Colon (tissue), 2 donors: ENCODE data around the gene GCSH.
A peak's percentile ranks its signal among the peaks of the same experiment; 100 is the strongest.
"Not testable (repeated sequence)": the region's sequence is repeated elsewhere in the genome, so short reads cannot be mapped to it uniquely, and the experiment has no call there.

Source experiments
- FAIRE-seq: peaks from 2 replicates; lab custom pipeline; 2012; peaks lifted over from hg19 to GRCh38; lab: Jason Lieb, UNC
- donor health status: control.
- donor health status: control.

GCSH gene

DNA sequence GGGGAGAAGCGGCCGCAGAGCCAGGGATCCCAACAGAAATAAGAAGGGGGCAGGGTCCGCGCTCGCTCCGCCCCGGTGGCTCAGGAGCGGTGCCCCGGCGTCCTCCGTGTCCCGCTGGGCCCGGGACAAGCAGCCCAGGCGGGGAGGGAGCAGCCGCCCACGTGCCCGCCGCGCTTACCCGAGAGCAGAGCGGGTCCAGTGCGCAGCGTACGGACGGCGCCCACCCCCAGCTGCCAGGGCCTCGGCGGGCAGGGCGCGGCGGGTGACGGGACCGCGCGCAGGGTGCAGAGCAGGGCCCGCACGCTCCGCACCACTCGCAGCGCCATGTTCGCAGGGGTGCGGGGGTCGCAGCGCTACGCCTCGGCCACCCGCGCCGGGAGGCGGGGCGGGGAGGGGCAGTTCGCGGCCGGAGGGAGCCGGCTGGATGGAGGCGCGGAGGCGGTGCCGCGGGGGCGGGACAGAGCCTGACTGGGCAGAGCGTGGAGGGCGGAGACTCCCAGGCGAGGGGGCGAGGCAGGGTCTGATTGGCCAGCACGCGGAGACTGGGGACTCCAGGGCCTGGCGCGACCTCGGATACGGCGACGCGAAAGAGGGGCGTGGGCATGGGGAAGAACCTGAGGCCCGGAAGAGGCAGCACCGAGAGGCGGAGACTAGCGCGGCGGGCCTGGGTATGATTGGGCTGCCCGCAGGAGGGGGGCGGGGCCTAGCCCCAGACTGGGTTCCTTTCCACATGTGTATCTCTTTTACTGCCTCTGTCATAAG lies at the start of gene GCSH:
Gene GCSH, minus strand, starts transcription at position 443 of the 762 bp plus-strand sequence. Its CDS starts 117 bp downstream, at position 326.
- FAIRE-seq = peak; percentile 31

DNA sequence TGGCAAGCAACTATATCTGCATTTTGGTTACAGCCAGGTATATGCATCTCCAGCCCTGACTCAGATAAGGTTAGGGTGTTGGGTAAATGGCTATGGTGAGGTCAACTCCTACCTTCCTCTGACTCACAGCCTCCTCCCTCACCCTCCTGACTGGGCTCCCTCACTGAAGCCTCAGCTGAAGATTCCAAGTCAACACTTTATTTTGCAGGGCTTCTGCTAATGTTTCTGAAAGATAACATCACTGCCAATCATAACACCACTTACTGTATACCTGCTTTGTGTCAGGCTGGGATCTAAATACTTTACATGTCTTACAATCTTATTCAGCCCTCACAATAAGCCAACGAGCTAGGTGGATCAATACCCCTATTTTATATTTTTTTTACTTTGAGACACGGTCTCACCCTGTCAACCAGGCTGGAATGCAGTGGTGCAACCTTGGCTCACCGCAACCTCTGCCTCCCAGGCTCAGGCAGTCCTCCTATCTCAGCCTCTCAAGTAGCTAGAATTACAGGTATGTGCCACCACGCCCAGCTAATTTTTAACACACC lies 47.8 kb upstream of the GCSH start:
- FAIRE-seq = no peak

DNA sequence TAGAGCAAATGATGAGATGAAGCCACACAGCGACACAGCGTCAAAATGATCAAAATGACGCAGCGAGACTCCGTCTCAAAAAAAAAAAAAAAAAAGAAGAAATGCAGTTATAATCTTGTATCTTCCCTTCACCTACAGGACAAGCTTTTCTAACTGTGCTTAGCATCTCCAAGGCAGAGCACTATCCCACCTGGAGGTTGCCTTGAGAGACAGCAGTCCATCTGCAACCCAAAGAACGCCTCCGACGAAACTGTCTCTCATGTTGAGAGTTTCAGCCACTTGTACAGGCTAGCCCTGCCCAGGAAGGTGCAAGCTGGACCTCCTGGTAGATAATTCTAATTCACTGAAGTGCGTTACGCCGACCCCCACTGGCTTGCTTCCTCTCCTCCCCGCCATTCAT lies 46.7 kb upstream of the GCSH start:
- no peak for FAIRE-seq

DNA sequence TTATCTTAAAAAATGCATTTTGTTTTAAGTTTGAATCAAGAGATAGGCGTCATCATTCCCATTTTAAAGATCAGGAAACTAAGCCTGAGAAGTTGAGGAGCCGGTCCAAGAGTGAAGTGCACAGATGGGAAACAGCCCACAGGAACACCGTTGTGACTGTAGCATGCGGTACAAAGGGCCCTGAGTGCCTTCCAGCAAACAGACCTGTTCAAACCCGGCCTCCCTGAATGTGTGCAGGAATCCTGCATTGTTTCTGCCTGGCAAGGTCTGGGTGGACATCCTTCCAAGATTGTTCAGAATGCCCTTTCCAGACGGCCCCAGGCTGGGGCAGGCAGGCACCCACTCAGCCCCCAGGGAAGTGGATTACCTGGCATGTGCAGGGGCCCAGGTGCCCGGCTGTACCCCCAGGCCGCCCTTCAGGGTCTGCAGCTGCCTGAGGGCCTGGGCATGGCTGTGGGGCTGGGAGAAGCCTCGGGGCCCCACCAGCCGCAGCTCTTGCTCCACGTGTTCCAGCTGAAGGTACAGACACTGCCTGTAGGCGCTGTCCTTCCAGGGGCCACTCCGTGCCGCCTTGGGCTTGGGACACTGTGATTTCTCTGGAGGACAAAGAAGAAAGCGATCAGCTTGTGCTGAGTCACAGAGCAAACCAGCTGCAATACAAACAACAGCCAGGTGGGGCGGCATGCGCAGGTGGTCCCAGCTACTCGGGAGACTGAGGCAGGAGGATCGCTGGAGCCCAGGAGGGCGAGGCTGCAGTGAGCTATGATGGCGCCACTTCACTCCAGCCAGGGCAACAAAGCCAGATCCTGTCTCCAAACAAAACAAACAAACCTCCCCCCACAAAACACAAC lies 45.0 kb upstream of the GCSH start:
- FAIRE-seq = no peak

DNA sequence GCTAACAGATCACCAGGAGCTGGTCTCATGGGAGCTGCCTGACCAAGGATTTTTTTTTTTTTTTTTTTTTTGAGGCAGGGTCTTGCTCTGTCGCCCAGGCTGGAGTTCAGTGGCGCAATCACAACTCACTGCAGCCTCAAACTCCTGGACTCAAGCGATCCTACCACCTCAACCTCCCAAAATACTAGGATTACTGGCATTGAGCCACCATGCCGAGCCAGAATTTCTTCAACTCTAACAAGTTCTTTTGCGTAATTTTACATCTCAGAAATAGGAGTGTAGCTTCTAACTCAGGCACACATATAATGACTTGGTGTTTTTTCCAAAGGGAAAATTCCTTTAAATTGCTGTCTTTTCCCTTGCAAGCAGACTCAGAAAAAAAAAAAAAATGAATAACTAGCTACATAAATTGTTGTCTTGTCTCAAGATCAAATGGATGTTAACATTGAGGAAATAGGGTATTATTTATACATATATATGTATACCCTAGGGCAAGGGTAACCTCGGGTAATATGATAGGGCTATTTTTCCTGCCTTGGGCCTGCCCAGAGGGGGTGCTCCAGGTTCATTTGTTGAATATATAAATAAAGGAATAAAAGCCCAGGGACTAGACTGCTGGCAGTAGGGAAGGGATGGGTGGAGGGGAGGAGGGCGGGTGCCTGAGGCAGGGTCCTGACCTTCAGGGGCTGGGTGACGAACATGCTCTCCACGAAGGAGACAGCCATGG lies 42.8 kb upstream of the GCSH start:
- no peak for FAIRE-seq

DNA sequence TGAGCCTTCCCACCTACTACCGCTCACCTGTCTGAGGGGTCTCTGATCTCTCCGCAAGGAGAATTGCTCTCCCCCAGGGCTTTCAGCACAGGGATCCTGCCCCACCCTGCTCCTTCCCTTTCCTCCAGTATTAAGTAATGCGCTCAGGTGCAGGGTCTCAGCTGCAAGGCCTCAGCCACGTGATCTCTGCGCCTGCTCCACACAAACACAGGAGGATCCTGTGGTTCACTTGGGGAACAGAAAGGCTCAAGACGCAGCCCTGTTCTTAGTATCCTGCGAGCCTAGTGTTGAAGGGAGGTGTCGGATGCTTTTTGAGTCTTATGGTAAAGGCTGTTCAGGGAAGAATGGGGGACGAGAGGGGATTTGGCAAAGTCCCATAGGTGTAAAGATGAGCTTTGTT lies 41.6 kb upstream of the GCSH start:
- no peak for FAIRE-seq

DNA sequence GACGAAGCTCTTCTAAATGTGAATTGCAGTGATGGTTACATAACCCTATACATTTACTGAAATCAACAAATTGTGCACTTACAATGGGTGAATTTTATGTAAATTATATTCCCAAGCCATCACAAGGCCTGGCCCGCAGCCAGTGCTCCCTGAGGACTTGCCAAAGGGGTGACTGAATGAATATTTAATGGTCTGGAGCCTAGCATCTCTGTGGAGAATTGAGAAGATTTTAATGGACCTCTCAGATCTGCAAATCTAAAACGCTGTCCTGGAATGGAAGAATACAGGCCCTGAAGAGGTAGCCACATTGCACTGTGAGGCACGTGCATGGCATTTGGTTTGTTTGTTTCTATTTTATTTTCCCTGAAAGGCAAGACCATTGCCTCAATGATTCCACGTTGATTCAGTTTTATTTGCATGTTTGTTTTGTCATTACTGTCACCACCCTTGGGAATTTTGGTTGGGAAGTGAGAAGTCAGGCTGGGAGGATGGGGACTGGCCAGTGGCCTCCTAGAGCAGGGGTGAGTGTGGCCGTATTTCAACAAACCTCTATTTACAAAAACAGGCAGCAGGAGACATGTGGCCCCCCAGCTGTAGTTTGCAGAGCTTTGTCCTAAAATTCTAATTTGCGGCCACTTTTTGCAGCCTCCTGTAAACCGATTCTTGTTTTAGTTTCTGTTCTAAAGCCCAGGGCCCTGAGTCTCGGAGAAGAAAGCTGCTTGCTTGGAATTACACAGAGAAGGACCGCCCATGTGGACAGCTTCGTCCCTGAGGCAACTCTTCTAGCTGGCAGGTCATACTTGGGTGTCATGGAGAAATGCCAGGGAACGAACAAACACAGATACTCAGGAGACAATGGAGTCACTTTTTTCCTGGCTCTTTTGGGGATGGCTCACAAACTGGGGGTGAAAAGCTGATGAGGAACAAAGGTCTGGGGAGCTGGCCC lies 40.5 kb upstream of the GCSH start:
- no peak for FAIRE-seq

DNA sequence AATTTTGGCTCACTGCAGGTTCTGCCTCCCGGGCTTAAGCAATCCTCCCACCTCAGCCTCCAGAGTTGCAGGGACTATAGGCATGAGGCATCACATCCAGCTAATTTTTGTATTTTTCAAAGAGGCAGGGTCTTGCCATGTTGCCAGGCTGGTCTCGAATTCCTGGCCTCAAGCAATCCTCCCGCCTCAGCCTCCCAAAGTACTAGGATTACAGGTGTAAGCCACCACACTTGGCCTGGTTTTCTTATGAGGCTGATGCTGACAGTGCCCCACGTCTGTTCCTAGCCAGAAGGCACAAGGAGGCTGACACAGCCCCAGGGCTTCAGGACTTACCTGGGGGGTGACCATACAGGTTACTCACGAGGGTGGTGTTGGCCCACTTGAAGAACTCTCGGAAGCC lies 33.9 kb upstream of the GCSH start:
- FAIRE-seq = no peak

DNA sequence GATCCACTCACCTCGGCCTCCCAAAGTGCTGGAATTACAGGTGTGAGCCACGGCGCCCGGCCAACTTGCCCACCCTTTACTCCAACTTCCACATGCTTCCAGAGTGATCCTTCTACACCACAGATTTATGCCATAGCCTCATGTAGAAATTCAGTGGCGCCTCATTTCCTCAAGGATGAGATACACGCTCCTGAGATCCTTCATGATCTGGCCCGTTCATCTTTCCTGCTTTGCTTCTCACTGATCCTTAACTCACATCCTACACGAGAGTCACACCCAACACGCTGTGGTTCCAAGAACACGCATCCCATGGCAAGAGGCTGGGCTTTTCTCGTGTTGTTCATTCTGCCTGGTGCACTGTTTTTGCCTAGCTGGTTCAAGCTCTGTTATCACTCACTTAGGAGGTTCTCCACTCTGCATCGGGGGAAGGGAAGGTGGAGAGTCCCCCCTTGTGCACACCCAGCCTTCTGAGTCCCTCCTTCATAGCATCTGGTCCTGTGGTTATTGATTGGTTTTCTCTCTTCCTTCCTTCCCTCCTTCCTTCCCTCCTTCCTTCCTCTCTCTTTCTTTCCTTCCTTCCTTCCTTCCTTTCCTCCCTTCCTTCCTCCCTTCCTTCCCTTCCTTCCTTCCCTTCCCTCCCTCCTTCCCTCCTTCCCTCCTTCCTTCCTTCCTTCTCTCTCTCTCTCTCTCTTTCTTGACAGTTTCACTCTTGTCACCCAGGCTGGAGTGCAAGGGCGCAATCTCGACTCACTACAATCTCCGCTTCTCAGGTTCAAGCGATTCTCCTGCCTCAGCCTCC lies 32.7 kb upstream of the GCSH start:
- no peak for FAIRE-seq

DNA sequence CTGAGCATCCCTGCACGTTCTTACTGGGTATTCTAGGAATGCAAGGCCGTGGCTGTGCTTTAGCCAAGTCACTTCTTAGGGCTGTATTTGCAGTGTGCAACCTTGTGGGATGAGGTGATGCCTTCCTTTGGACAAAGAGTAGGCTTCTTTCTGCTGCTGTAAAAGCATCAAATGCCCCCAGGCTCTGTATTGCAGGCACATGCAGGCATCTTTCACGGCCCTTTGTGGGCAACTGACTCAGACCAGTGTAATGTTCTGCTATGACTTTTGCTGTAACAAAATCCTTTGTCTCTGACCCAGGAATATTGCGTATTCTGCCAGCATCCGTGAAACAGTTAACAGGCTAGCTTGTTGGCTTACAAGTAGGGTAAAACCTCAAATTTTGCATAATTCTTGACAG lies 30.9 kb upstream of the GCSH start:
- no peak for FAIRE-seq

DNA sequence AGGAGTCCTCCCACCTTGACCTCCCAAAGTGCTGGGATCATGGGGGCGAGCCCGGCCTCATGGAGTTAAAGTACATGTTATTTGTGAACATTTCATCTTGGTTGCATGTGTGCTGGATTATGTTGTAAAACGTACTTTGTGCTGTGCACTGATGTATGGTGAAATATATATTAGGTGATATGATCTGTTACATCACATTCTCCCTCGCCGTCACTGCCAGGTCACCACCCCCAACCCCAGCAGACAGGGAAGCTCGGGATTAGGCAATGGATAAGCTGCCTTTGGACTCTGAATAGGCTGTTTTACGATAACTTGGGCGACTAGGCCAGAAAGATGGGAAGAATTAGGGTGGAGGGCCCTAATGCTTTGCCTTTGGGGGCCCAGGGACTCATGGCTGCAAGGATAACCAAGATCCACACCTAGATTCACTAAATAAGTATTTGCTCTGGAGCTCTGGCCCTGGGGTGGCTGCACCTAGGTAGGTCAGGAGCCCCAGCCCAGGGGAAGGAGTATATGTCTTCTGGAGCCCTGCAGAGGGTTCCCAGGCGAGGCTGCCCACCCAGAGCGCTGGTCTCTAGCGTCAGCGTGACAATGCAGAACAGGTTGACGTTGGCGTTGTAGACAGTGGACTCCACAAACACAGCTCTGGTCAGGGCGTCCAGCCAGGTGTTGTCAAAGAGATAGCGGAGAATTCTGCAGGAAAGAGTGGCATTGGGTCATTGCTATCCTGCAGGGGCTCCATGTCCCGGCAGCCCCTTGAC lies 27.1 kb upstream of the GCSH start:
- no peak for FAIRE-seq

DNA sequence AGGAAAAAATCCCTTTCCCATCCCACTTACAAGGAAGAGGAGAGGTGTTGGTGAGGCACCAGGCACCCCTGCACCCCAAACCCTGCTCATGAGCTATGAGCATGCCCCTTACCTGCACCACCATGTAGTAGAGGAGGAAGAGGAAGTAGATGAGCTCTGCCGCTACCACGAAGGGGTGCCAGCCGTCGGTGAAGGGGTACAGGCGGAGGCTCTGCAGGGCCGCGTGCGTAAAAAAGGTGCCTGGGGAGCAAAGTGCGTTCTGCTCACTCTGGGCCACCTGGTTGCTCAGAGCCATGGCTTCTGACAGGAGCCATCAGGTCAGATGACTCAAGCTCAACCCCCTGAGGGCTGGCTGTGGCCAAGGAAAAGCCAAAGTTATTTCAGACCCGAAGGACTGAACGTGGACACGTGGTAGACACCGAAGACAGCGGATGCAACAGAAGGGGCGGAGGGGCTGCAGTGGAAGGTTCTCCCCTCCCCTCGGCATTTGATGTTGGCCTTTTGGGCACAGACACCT lies 25.3 kb upstream of the GCSH start:
- FAIRE-seq = no peak

DNA sequence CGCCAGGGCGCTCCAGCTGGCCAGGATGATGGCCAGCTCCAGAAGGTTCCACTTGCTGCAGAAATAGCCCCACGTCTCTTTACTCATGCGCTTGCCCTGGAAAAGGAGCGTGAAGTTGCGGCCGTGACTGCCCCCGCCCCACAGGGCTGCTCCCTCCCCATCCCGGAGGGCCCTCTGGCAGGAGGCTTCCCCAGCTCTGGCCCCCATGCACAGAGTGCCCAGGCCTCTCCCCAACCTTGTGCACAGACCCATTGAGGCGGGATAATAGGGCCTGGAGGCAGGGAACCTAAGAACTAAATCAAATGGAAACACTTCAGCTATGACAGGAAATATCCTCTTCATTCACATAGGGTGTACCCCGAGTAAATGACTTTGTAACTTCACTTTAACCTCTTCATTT lies 21.2 kb upstream of the GCSH start:
- FAIRE-seq = no peak

DNA sequence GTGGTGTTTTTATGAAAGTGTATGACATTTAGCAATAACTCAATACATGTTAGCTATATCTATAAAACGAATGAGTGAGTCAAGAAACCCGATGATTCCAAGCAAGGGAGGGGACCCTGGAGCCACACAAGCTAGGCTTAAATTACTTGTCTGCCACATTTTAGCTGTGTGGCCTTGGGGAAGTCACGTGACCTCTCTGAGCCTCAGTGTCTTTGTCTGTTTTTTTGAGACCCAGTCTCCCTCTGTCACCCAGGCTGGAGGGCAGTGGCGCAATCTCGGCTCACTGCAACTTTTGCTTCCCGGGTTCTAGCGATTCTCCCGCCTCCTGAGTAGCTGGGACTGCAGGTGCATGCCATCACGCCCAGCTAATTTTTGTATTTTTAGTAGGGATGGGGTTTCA lies 20.1 kb upstream of the GCSH start:
- FAIRE-seq = no peak

DNA sequence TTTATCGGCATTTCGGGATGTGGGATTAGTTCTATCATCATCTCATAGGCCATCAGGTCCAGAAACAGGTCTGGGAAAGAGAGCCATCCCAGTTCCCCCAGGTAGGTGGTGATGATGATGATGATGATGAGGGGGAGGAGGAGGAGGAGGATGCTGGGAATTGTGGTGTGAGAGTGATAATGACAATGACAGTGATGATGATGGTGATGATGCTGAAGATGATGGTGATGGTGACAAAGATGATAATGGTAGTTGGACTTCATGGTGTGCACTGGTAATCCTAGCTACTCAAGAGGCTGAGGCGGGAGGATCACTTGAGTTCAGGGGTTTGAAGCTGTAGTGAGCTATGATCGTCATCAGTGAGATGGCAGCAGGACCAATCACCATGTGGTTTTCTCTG lies 16.3 kb upstream of the GCSH start:
- FAIRE-seq = no peak

DNA sequence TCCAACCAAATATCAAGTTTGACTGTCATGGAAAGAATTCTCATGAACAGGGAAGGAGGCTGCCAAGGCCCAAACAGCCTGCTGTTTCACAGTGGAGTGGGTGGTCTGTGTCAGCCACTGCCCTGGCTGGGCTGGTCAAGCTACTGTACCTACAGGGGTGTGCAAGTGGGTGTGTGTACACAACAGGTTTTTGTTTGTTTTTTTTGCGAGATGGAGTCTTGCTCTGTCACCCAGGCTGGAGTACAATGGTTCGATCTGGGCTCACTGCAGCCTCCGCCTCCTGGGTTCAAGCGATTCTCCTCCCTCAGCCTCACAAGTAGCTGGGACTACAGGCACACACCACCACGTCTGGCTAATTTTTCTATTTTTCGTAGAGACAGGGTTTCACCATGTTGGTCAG lies 13.1 kb upstream of the GCSH start:
- FAIRE-seq = not testable (repeated sequence)

DNA sequence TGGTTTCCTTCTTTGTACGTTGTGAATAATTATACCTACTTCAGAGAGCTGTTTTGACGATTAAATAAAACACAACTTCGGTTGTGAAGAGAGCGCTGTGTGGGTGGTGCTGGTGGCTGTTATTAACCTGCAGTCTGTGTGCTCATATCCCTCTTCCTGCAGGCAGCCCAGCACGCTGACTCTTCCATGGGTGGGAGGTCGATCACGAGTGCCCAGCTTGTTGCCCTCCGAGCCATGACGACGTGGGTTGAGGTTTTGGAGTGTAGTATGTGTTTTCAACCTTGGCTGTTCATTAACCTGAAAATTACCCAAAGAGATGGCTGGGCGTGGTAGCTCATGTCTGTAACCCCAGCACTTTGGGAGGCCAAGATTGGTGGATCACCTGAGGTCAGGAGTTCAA lies 11.3 kb upstream of the GCSH start:
- FAIRE-seq = no peak

DNA sequence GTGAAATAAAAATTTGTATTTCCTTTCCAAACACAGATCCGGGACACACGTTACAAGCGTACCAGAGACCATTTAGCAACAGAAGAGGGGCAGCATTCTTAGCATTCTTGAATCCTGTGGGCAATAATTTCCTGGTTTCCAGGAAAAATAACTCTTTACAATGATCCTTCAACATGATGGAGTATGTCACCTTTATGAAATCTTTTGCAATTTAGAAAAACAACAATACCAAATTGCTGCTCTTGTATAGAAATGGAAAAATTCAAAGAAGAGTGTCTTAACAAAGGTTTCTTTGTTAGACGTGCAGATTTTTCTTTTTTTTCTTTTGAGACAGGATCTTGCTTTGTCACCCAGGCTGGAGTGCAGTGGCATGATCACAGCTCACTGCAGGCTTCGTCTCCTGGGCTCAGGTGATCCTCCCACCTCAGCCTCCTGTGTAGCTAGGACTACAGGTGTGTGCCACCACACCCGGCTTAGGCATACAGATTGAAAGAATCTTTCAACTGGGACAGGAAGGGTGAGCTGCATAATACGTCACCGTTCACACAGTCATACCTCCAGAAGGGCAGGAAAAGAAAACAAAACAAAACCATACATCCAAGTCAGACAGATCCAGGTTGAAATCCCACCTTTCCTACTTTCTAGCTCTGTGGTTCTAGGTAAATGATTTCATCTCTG lies 10.8 kb upstream of the GCSH start:
- FAIRE-seq = no peak

DNA sequence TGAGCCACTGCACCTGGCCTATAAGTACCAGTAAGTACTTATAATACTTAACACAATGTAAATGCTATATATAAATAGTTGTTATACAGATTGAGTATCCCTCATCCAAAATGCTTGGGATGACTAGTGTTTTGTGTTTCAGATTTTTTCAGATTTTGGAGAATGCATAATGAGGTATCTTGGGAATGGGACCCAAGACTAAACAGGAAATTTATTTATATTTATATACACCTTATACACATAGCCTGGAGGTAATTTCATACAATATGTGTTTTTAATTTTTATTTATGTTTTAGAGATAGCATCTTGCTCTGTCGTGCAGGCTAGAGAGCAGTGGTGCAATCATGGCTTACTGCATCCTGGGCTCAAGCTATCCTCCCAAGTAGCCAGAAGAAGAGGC lies 9.8 kb upstream of the GCSH start:
- no peak for FAIRE-seq
